ENCODE results near the gene PTPRT.

Gene PTPRT

DNA sequence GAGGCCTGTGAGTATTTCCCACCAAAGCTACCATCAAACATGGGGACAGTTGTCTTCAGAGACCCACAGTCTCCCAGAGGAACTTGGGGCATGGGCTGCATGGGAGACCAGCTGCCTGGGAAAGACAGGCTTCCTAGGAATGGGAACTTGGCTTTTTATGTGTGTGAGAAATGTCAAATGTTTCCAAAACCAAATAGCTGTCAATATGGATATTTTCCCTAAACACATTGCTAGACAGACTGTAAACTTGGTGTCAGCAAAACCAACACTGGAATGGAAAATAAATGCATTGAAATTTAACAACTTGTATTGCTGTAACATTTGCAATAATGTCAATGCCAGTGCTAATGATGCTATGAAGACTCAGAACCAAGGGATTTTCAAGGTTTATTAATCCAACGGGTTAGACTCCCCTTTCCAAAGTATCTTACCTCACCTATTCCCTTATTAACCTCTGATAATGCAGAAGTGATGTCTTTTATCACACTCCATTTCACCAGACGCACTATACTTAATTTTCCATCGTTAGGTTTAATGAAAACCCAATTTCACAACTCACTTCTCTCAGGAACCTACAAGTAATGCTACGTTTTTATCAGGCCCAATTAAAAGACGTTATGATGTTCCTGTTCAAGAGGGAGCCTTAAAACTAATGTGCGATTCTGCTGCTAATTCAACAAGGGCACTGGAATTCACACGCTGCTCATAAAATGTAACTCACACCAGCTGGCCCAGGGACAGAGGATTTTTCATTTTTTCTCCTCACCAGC, 1025.4 kb downstream of the PTPRT start:
- TF ChIP-seq, protein P1, sequence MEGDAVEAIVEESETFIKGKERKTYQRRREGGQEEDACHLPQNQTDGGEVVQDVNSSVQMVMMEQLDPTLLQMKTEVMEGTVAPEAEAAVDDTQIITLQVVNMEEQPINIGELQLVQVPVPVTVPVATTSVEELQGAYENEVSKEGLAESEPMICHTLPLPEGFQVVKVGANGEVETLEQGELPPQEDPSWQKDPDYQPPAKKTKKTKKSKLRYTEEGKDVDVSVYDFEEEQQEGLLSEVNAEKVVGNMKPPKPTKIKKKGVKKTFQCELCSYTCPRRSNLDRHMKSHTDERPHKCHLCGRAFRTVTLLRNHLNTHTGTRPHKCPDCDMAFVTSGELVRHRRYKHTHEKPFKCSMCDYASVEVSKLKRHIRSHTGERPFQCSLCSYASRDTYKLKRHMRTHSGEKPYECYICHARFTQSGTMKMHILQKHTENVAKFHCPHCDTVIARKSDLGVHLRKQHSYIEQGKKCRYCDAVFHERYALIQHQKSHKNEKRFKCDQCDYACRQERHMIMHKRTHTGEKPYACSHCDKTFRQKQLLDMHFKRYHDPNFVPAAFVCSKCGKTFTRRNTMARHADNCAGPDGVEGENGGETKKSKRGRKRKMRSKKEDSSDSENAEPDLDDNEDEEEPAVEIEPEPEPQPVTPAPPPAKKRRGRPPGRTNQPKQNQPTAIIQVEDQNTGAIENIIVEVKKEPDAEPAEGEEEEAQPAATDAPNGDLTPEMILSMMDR (conservative IDR thresholded peaks at IDR 0.05; ENCODE audit: low read depth): no peak
- no peak for DNase-seq (ENCODE audit: low spot score)
- ChIA-PET CTCF (no interaction called here), POLR2A (ENCODE audit: low non-redundant PET) (interaction anchor here (0.5 kb wide), 1 partner anchor 1102 kb away, joined by 3 read pairs; no protein-coding TSS in a partner anchor)
- no peak overlapping the region for H3K27ac ChIP-seq

DNA sequence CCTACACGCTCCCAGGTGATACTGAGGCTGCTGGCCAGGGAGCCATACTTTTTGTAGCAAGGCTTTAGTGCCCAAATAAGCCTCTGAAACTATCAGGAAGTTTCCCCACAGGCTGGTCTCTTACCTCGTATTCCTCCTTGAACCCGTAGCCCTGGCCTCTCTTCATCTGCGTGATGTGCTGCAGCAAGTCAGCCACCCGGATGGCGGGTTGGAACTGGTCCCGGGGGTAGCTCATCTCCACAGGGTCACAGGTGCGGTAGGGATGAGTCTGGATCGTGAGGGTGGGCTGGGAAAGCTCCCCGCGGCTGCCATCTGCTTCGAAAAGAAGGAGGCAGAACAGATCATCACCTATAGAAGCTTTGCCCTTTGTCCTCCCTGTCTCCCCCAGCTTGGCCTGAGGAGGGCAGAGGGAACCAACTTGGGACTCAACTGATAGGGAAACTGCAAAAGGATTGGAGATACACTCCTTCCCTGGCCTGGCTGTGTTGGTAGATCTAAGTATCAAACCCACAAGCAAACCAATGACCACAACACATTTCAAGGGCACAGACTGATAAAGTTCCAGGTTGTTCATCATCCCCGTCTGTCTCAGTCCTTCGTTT, 1028.4 kb downstream of the PTPRT start:
- CTCF ChIA-PET: interaction anchor here (0.6 kb wide), 1 partner anchor 25 kb away, joined by 6 read pairs; no protein-coding TSS in a partner anchor
- DNase-seq (ENCODE audit: low spot score): no peak
- TF ChIP-seq, protein P1 (conservative IDR thresholded peaks at IDR 0.05; ENCODE audit: low read depth): no peak
- H3K27ac ChIP-seq: no peak overlapping the region
- POLR2A ChIA-PET (ENCODE audit: low non-redundant PET): no interaction called here

DNA sequence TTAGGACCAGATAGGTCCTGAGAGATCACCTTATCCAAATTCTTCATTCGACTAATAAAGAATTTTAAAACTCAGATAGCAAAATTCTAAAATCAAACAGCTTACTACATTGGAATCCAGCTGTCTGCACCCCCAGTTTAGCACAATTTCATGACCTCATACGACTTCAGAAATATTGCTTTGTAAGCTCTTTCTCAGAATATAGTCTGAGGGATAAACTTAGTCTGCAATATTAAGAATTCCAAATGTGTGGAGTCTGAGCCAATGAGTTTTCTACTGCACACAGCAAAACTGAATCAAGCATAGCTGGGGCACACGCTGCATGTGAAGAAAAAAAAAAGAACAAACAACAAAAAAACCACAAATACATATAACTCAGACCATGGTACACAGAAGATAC, 1029.9 kb downstream of the PTPRT start:
- ChIA-PET POLR2A (ENCODE audit: low non-redundant PET) (no interaction called here), CTCF (interaction anchor here (0.7 kb wide), 1 partner anchor 985 kb away, joined by 5 read pairs; no protein-coding TSS in a partner anchor)
- H3K27ac ChIP-seq: no peak overlapping the region
- no peak for DNase-seq (ENCODE audit: low spot score)
- TF ChIP-seq, protein P1 (conservative IDR thresholded peaks at IDR 0.05; ENCODE audit: low read depth): no peak

DNA sequence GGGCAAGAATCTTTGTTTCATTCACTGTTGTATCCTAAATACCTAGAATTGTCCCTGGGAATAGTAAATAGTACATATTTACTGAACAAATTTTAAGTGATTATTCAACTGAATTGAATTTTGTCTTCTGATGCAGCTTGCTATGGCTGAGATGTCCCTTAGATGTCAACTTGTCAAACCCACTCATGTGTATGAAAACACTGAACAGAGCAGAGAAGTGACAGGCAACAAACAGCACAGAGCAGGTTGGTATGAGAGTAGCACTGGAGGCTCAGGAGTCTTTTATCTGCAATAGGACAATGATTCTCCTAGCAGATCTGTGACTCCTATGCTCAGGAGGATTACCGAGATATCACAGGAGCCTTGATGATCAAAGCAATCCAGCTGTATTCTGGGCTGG, 1031.4 kb downstream of the PTPRT start:
- CTCF ChIA-PET: interaction anchor here (0.5 to 0.7 kb wide), 2 partner anchors 108 to 375 kb away, joined by 3 read pairs; no protein-coding TSS in a partner anchor
- DNase-seq (ENCODE audit: low spot score): no peak
- TF ChIP-seq, protein P1 (conservative IDR thresholded peaks at IDR 0.05; ENCODE audit: low read depth): no peak
- no peak overlapping the region for H3K27ac ChIP-seq
- POLR2A ChIA-PET (ENCODE audit: low non-redundant PET): no interaction called here

DNA sequence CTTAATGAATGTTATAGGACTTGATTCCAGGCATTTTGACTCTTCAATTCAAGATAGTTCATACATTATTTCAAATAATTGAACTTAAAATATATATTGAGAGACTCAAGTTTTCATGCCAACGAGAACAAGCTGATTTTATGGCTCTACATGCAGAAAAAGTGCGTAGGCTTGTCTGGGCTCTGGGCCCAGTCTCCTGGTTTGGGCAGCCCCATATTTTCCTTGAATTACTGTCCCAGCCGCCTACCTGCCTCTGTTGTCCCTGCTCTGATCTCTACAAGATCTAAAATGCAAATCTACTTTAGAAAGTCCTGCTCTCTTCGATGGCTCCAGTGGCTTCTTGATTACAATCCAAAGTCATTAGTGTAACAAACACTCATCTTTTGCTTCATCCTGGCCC, 1034.1 kb downstream of the PTPRT start:
- H3K27ac ChIP-seq: no peak overlapping the region
- DNase-seq (ENCODE audit: low spot score): no peak
- TF ChIP-seq, protein P1 (conservative IDR thresholded peaks at IDR 0.05; ENCODE audit: low read depth): no peak
- ChIA-PET CTCF (no interaction called here), POLR2A (ENCODE audit: low non-redundant PET) (no interaction called here)

DNA sequence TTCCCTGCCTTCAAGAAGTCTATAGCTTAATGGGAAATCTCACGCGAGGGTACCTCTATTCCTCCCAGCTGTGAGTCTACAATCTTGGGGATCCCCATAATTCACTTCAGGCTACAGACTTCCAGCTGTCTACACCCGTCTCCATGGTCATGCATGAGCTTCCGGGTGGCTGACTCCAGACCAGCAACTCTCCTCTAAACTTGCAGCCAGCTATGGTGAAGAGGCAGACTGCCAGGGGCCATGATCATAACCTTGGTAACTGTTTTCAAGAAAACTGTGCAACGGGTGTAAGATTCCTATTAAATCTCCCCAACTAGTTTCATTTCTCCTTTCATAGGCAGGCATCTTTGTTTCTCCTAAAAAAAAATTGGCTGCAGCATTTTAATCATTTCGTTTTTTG, 1037.1 kb downstream of the PTPRT start:
- POLR2A ChIA-PET (ENCODE audit: low non-redundant PET): no interaction called here
- CTCF ChIA-PET: no interaction called here
- TF ChIP-seq, protein P1 (conservative IDR thresholded peaks at IDR 0.05; ENCODE audit: low read depth): no peak
- no peak overlapping the region for H3K27ac ChIP-seq
- no peak for DNase-seq (ENCODE audit: low spot score)

Measured in RWPE1 (cell line).